K562 (cell line): ENCODE data around the gene CAMK2N1. TPM values are rescaled to one million over a fixed set of nuclear protein-coding genes. Genes with fewer than 3 reads are reported as not detected.

Experiments used
- ATAC-seq: fragments of 200-7000 bp; cut with Tn5 transposase; 3 replicates; pipeline ENCODE4 v1.9.1; 2020; ENCODE audit warnings: moderate library complexity
- Bru-seq: library from RNA; stranded (reverse); fragments of 400-500 nt; gene quantifications from one replicate; lab custom pipeline; 2021; lab: Mats Ljungman, UMichigan
- BruChase-seq, 2 experiments: library from RNA; stranded (reverse); fragments of 400-500 nt; gene quantifications; one replicate each; lab custom pipeline; 2021; lab: Mats Ljungman, UMichigan
- BruUV-seq: library from RNA; stranded (reverse); fragments of 400-500 nt; replicated peaks from 2 replicates; lab custom pipeline; 2021; lab: Mats Ljungman, UMichigan
- CTCF ChIA-PET: fragments of 300-600 bp; formaldehyde crosslinking; extraction: SDS; loops from one replicate; lab custom pipeline; 2021; ENCODE audit warnings: low intra/inter-chr PET ratio; lab: Yijun Ruan, JAX
- POLR2A ChIA-PET: fragments of 300-600, 350-650 bp; sonication (Branson Sonifier 250); formaldehyde crosslinking; extraction: SDS; loops from one replicate; lab custom pipeline; 2021; ENCODE audit warnings: antibody characterized with exemption, inconsistent platforms; lab: Yijun Ruan, JAX
- DNase-seq, 4 experiments: peaks; one replicate each; pipeline versions ENCODE4 v3.0.0 to v3.0.0-alpha.2; 2011 to 2018; ENCODE audit warnings: low spot score in 3 of 4, mixed read lengths in 3 of 4; ENCODE audit errors: extremely low read depth in 1 of 4
- FAIRE-seq: peaks from 2 replicates; lab custom pipeline; 2011; peaks lifted over from hg19 to GRCh38; lab: Jason Lieb, UNC
- H2AFZ ChIP-seq: 2 replicates; pipeline ENCODE4 v1.6.0; 2011; ENCODE audit warnings: low read depth, low read length, control low read depth, inconsistent platforms
- H3K27ac ChIP-seq: fragments of 200-600 bp; 3 replicates; pipeline ENCODE4 v1.8.0; 2011; ENCODE audit warnings: low read depth, mild to moderate bottlenecking, control low read depth, inconsistent platforms, low read length, moderate library complexity, mixed read lengths; ENCODE audit errors: extremely low read depth
- H3K27me3 ChIP-seq, 2 experiments: fragments of 300-600 bp in 1 of 2; 2 replicates in 1 of 2; 3 replicates in 1 of 2; pipeline versions ENCODE4 v1.6.0 to v1.8.0; 2011; ENCODE audit warnings: inconsistent platforms in 2 of 2, low read length in 2 of 2, mild to moderate bottlenecking in 1 of 2, mixed read lengths in 1 of 2, moderate library complexity in 1 of 2; ENCODE audit not compliant: control insufficient read depth in 2 of 2, insufficient read depth in 2 of 2
- H3K36me3 ChIP-seq: fragments of 300-600 bp; 3 replicates; pipeline ENCODE4 v1.8.0; 2011; ENCODE audit warnings: mild to moderate bottlenecking, low read length, inconsistent platforms; ENCODE audit not compliant: control insufficient read depth, insufficient read depth
- H3K4me1 ChIP-seq, 2 experiments: fragments of 200-600 bp in 1 of 2; replicated peaks in 1 of 2; 2 replicates in 1 of 2; 3 replicates in 1 of 2; pipeline versions ENCODE4 v1.5.1 to v1.8.0; 2011; ENCODE audit warnings: inconsistent platforms in 2 of 2, low read length in 2 of 2, mild to moderate bottlenecking in 1 of 2, mixed read lengths in 1 of 2, moderate library complexity in 1 of 2; ENCODE audit not compliant: control insufficient read depth in 2 of 2, insufficient read depth in 2 of 2
- H3K4me2 ChIP-seq: 2 replicates; pipeline ENCODE4 v1.6.1; 2011; ENCODE audit warnings: low read length, control low read depth, inconsistent platforms, mixed read lengths; ENCODE audit not compliant: insufficient read depth
- H3K4me3 ChIP-seq: fragments of 200-600 bp; sonication (generic), shearing (Covaris generic); 2 replicates; pipeline ENCODE4 v1.5.1; 2016; ENCODE audit warnings: control low read depth, inconsistent platforms
- H3K79me2 ChIP-seq: fragments of 200-600 bp; 3 replicates; pipeline ENCODE4 v1.8.0; 2011; ENCODE audit warnings: low read length, inconsistent platforms; ENCODE audit not compliant: control insufficient read depth, insufficient read depth
- H3K9ac ChIP-seq, 2 experiments: 2 replicates each; pipeline versions ENCODE4 v1.6.0 to v1.6.1; 2011; ENCODE audit warnings: low read depth in 2 of 2, low read length in 2 of 2, control low read depth in 1 of 2, inconsistent platforms in 1 of 2, mild to moderate bottlenecking in 1 of 2, mixed read lengths in 1 of 2; ENCODE audit not compliant: insufficient read depth in 1 of 2
- H3K9me1 ChIP-seq: one replicate; pipeline ENCODE4 v1.6.0; 2011; ENCODE audit warnings: inconsistent platforms, mild to moderate bottlenecking, low read length, moderate library complexity; ENCODE audit not compliant: control insufficient read depth, insufficient read depth
- H3K9me3 ChIP-seq: replicated peaks from 2 replicates; pipeline ENCODE4 v1.5.1; 2011; ENCODE audit warnings: low read depth, low read length, inconsistent platforms; ENCODE audit not compliant: control insufficient read depth, insufficient read depth
- H4K20me1 ChIP-seq: replicated peaks from 2 replicates; pipeline ENCODE4 v1.6.1; 2011; ENCODE audit warnings: low read length, inconsistent platforms, mixed read lengths; ENCODE audit not compliant: control insufficient read depth, insufficient read depth
- HBP1 ChIP-seq: fragments of 450-650 bp; formaldehyde crosslinking; IDR thresholded peaks from 2 replicates; pipeline ENCODE4 v1.4.0; 2022; ENCODE audit warnings: missing genetic modification characterization
- HDAC1 ChIP-seq, 2 experiments: fragments of 450-650 bp; IDR thresholded peaks; 2 replicates each; pipeline ENCODE4 v1.6.1; 2016 to 2017; ENCODE audit warnings: inconsistent platforms in 1 of 2, mild to moderate bottlenecking in 1 of 2, moderate library complexity in 1 of 2
- KDM1A ChIP-seq, 2 experiments: fragments of 450-650 bp; IDR thresholded peaks; 2 replicates each; pipeline ENCODE4 v1.6.1; 2016; ENCODE audit warnings: mild to moderate bottlenecking in 2 of 2
- KLF6 ChIP-seq: fragments of 250-450 bp; sonication (Bioruptor Pico); IDR thresholded peaks from 2 replicates; pipeline ENCODE4 v1.4.0; 2020; ENCODE audit warnings: mild to moderate bottlenecking, moderate library complexity, borderline replicate concordance
- MCM7 ChIP-seq, 2 experiments: fragments of 450-650 bp; IDR thresholded peaks; 2 replicates each; pipeline ENCODE4 v1.6.1; 2016 to 2018
- SMARCE1 ChIP-seq: fragments of 450-650 bp; IDR thresholded peaks from 2 replicates; pipeline ENCODE4 v1.7.1; 2016; ENCODE audit warnings: mild to moderate bottlenecking
- TAF1 ChIP-seq: IDR thresholded peaks from 2 replicates; pipeline ENCODE4 v1.6.1; 2011; ENCODE audit warnings: mild to moderate bottlenecking, low read length, moderate library complexity; ENCODE audit not compliant: insufficient read depth, control insufficient read depth, severe bottlenecking; ENCODE audit errors: extremely low read depth
- ZBTB9 ChIP-seq: fragments of 450-650 bp; formaldehyde crosslinking; IDR thresholded peaks from 2 replicates; pipeline ENCODE4 v1.4.0; 2020; ENCODE audit warnings: mild to moderate bottlenecking, moderate library complexity
- ZNF212 ChIP-seq: fragments of 450-650 bp; formaldehyde crosslinking; IDR thresholded peaks from 2 replicates; pipeline ENCODE4 v1.4.0; 2020; ENCODE audit warnings: mild to moderate bottlenecking
- ZNF263 ChIP-seq: sonication (generic); formaldehyde crosslinking; IDR thresholded peaks from 2 replicates; pipeline ENCODE4 v1.8.0; 2022; ENCODE audit warnings: mild to moderate bottlenecking, missing genetic modification reagents, borderline replicate concordance
- WGBS: fragments of 100-300 bp; shearing (Covaris generic); methylation state at CpG from one replicate; pipeline ENCODE4 v1.1.6; 2016; ENCODE audit warnings: low coverage, mixed read lengths; ENCODE audit not compliant: insufficient coverage; ENCODE audit errors: missing lambda C conversion rate; 5-methylcytosine and 5-hydroxymethylcytosine counted together
- in situ Hi-C: fragments of 300-500 bp; cut with MboI; formaldehyde crosslinking; loops from 4 replicates; pipeline ENCODE4 v1.15.0; 2018; ENCODE audit warnings: inconsistent platforms, mixed read lengths
- intact Hi-C: fragments of 100-400 bp; cut with micrococcal nuclease; formaldehyde crosslinking; loops from 2 replicates; pipeline ENCODE4 v1.14.2; 2022
- long read RNA-seq, 3 experiments: library from polyadenylated mRNA in 2 of 3; library from RNA in 1 of 3; unstranded in 2 of 3; stranded (forward) in 1 of 3; transcript quantifications; one replicate each; pipeline ENCODE4 v2.0.0, GENCODE V29; 2019 to 2022
- polyA minus RNA-seq, 3 experiments: library from RNA; depleted of rRNA, polyadenylated mRNA; stranded (reverse); fragments of >200 nt; gene quantifications; 2 replicates each; pipeline ENCODE4 v1.2.3, GENCODE V29; 2011
- polyA plus RNA-seq, 8 experiments: library from polyadenylated mRNA; depleted of rRNA in 4 of 8; stranded (reverse) in 5 of 8; unstranded in 3 of 8; fragments of >200 nt; fragmentation: Nextera tagmentation in 2 of 8; fragmentation: Illumina TruSeq in 1 of 8; extraction: Ambion mirVana in 2 of 8; extraction: Trizol in 1 of 8; gene quantifications; 2 replicates each; pipeline versions ENCODE4 v1.2.1 to v1.2.3, GENCODE V29; 2011 to 2014; ENCODE audit warnings: inconsistent platforms in 1 of 8, missing spikeins in 1 of 8
- total RNA-seq, 7 experiments: library from RNA; depleted of rRNA in 6 of 7; stranded (reverse); fragments of >200 nt in 6 of 7; fragmentation: Illumina TruSeq in 2 of 7; extraction: Trizol in 2 of 7; gene quantifications; 2 replicates each; pipeline versions ENCODE4 v1.2.1 to v1.2.3, GENCODE V29; 2011 to 2021; ENCODE audit warnings: low replicate concordance in 1 of 7
- TF ChIP-seq, protein P1 (sequence below): fragments of 450-650 bp; formaldehyde crosslinking; IDR thresholded peaks from 2 replicates; pipeline ENCODE4 v1.4.0; 2022; ENCODE audit warnings: missing genetic modification characterization

The CAMK2N1 gene
- total RNA-seq (2011; cell fraction: chromatin; rRNA removed; ENCODE audit: low replicate concordance): 1.1 and 1.2 TPM in 2 replicates
- total RNA-seq (2011; cell fraction: nucleolus; rRNA removed): 0.17 and 1.2 TPM in 2 replicates
- total RNA-seq (2011; cell fraction: nucleoplasm; rRNA removed): 0.81 and 2.7 TPM in 2 replicates
- 0.09 and 0.24 TPM in 2 replicates for total RNA-seq (2014; rRNA removed)
- total RNA-seq (2014; rRNA removed; fragmentation: Illumina TruSeq; extraction: Trizol): 0.15 and 0.22 TPM in 2 replicates
- 0.15 and 0.25 TPM in 2 replicates for total RNA-seq (2015; rRNA removed; fragmentation: Illumina TruSeq; extraction: Trizol)
- total RNA-seq (2021): 1.4 and 2.1 TPM in 2 replicates
- 0.27 and 0.47 TPM in 2 replicates for polyA plus RNA-seq (2011; rRNA removed)
- polyA plus RNA-seq (2011; cell fraction: cytosol; rRNA removed): 0.27 and 0.28 TPM in 2 replicates
- polyA plus RNA-seq (2011; cell fraction: nucleus; rRNA removed): 0.32 and 0.84 TPM in 2 replicates
- 1.7 and 2.2 TPM in 2 replicates for polyA plus RNA-seq (2012)
- 0.74 and 1.1 TPM in 2 replicates for polyA plus RNA-seq (2014; fragmentation: Illumina TruSeq; extraction: Trizol)
- under 1 TPM; 0.20 to 0.34 TPM for polyA plus RNA-seq (2014; fragmentation: Nextera tagmentation; extraction: Ambion mirVana)
- 0.45 and 0.52 TPM in 2 replicates for polyA plus RNA-seq (2014; rRNA removed)
- 0.24 and 0.32 TPM in 2 replicates for polyA minus RNA-seq (2011; rRNA and poly(A)+ RNA removed)
- polyA minus RNA-seq (2011; cell fraction: cytosol; rRNA and poly(A)+ RNA removed): 0.38 and 0.55 TPM in 2 replicates
- polyA minus RNA-seq (2011; cell fraction: nucleus; rRNA and poly(A)+ RNA removed): 0.11 and 0.27 TPM in 2 replicates
- percentile 50 among the genes with signal in this experiment for Bru-seq, nascent RNA
- BruChase-seq, experiment 1, labeled RNA remaining after a 2-hour chase: percentile 50 among the genes with signal in this experiment
- percentile 57 among the genes with signal in this experiment for BruChase-seq, experiment 2, labeled RNA remaining after a 6-hour chase
- long read RNA-seq, experiment 1, partial matches to known transcripts: 1 of 3 reads
- long read RNA-seq, experiment 1, other reads (novel, unspliced or antisense): 0 of 3 reads
- long read RNA-seq, experiment 2, partial matches to known transcripts: 0 of 1 reads
- long read RNA-seq, experiment 2, other reads (novel, unspliced or antisense): 1 of 1 reads
- long read RNA-seq, experiment 3: 0 reads

DNA sequence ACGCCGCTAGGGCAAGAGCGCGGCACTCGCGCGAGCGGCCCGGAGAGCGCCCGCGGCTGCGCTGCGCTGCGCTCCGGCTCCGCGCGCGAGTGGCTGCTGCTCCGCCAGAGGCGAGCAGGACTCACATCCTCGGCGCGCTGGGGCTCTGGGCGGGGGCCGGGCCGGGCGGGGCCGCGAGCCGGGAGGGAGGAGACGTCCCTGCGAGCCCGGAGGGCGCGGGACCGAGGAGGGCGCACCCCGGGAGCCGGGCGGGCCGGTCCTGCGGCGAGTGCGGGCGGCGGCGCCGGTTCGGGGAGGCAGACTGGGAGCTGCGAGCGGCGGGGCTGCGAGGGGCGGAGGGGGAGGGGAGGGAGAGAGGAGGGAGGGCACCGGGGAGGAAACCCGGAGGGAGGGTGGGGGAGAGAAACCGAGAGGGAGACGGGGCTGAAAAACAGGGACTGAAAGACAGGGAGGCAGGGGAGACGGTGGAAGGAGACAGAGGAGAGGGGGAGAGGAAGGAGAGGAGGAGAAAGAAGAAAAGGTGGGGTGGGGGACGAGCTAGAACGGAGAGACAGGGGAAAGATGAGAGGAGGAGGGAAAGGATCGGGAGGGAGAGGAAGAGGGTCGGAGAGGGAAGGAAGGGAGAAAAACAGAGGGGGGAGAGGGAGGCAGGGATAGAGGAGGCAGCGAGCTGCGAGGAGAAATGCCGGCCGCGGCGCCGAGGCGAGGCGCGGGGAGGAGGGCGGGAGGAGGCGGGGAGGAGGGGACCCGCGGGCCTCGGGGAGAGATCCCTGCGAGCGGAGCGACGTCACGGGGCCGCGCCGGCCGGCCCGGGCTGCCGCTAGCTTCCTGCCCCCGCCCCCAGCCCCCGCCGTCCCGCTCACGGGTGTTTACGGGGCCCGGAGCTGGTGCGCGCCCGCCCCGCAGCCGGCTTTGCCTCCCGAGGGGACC, at the start of gene CAMK2N1:
TSS of gene CAMK2N1 (minus strand) at position 684 of the 930 bp plus-strand sequence. CDS start 831 bp downstream, outside the sequence.
- intact Hi-C loops (no loop called here), in situ Hi-C loops (no loop called here)
- no TSS peak for BruUV-seq
- Histone ChIP-seq H3K9ac (peak within 1 kb of the TSS; percentile 63 to 88), H3K9me1 (no peaks in the 10 kb centered on the region), H3K4me3 (peak within 1 kb of the TSS; percentile 49), H3K9me3 (no peaks in the 10 kb centered on the region; the same call in 1 of the 2 replicates), H2AFZ (peak within 1 kb of the TSS; percentile 87), H3K79me2 (no peaks in the 10 kb centered on the region), H3K36me3 (no peaks in the 10 kb centered on the region), H4K20me1 (peaks cover 6% of the 10 kb centered on the region), H3K27ac (peak within 1 kb of the TSS; percentile 51; the same call in 1 of the 3 replicates), H3K4me1 (peaks cover 0 to 35% of the 10 kb centered on the region in 2 experiments; a peak in 3 of 5 replicates), H3K4me2 (peak within 1 kb of the TSS; percentile 87), H3K27me3 (peaks cover 28 to 67% of the 10 kb centered on the region in 2 experiments)
- FAIRE-seq (peak; percentile 63), ATAC-seq (peak; percentile 87), DNase-seq (peak; percentile 66 to 91 (median 86))
- under 1% methylated on average over 29 of the region's 104 CpGs for WGBS
- CTCF ChIA-PET: no interaction called here
- POLR2A ChIA-PET: no interaction called here
- peak; percentile 37; the same call in 1 of the 2 replicates for TF ChIP-seq SMARCE1
- TF ChIP-seq KDM1A (IDR thresholded peaks at IDR 0.05): peak in 1 of 2 experiments; percentile 57; a peak in 1 of 4 replicates
- TF ChIP-seq MCM7 (IDR thresholded peaks at IDR 0.05): no peak
- TF ChIP-seq ZNF212 (CRISPR knock-in tag): no peak
- TF ChIP-seq, protein P1, sequence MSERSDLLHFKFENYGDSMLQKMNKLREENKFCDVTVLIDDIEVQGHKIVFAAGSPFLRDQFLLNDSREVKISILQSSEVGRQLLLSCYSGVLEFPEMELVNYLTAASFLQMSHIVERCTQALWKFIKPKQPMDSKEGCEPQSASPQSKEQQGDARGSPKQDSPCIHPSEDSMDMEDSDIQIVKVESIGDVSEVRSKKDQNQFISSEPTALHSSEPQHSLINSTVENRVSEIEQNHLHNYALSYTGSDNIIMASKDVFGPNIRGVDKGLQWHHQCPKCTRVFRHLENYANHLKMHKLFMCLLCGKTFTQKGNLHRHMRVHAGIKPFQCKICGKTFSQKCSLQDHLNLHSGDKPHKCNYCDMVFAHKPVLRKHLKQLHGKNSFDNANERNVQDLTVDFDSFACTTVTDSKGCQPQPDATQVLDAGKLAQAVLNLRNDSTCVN (CRISPR knock-in tag): peak; percentile 87
- peak; percentile 95 for TF ChIP-seq HBP1 (CRISPR knock-in tag)
- peak; percentile 93 for TF ChIP-seq ZNF263 (CRISPR knock-in tag)
- TF ChIP-seq ZBTB9 (CRISPR knock-in tag): no peak
- TF ChIP-seq KLF6: no peak
- TF ChIP-seq HDAC1 (IDR thresholded peaks at IDR 0.05): peak in 1 of 2 experiments; percentile 75; a peak in 2 of 4 replicates
- TF ChIP-seq TAF1: peak; percentile 4
